NCI-H1417 (cell line): ENCODE data around the gene NDST4.
A peak's percentile ranks its signal among the peaks of the same experiment; 100 is the strongest.

ENCODE experiments used
- DNase-seq, 3 experiments: peaks; one replicate each; lab custom pipeline; 2025; lab: John Stamatoyannopoulos, UW

NDST4 gene

DNA sequence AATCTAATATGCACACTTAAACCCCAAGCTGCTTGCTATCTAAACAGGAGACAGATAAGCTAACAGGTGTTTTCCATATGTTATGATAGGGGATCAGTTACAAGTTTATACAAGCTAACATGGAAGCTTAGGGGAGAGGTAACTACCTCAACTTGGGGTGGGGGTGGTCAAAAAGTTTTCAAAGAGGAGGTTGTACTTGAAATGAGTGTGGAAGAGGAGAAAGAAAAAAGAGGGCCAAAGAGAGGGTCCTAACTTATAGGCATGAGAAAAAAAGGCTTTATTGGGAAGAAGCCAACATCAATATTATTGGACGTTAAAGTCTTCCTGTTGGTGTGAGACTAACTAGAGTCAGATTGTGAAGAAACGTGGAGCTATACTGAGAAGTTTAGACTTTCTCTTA, 205.9 kb downstream of the NDST4 start:
- no peak for DNase-seq

GRCh38 chr4:114905017-114905416, 208.4 kb downstream of the NDST4 start:
- peak in 1 of 3 experiments; percentile 62 for DNase-seq

DNA sequence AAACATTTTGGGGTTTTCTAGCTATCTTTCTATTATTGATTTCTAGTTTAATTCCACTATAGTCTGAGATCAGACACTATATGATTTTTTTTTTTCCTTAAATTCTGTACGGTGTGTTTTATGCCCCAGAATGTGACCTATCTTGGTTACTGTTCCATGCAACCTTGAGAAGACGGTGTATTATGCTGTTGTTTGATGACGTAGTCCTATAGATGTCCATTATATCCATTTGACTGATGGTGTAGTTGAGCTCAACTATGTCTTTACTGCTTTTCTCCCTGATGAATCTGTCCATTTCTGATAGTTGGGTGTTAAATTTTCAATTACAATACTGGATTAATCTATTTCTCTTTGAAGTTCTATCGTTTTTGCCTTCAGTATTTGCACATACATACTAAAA, 212.5 kb downstream of the NDST4 start:
- no peak for DNase-seq

DNA sequence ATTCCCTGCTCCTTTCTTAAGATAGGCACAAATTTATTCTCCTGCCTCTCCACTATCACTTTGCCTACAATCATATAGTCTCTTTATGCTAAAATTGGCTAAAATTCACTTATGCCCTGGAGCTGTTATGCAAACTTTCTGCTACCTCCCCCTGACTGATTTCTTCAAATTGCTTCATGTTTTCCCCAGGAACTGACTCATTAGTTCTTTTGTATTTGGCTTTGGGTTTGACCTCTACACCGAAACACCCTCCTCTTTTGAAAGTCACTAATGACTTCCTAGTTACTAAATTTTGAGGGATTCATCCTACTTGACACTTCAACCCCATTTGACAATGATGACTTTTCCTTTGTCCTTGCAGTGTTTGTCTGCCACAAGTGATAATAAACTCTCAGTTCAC, 222.6 kb downstream of the NDST4 start:
- no peak for DNase-seq

GRCh38 chr4:114886761-114887160, 226.7 kb downstream of the NDST4 start:
- DNase-seq = no peak

- DNase-seq = no peak
Observed at GRCh38 chr4:114883641-114884040, 229.8 kb downstream of the NDST4 start.

- peak in 2 of 3 experiments; percentile 64 to 90 for DNase-seq
Observed at GRCh38 chr4:114879916-114880669, 233.3 kb downstream of the NDST4 start.

DNA sequence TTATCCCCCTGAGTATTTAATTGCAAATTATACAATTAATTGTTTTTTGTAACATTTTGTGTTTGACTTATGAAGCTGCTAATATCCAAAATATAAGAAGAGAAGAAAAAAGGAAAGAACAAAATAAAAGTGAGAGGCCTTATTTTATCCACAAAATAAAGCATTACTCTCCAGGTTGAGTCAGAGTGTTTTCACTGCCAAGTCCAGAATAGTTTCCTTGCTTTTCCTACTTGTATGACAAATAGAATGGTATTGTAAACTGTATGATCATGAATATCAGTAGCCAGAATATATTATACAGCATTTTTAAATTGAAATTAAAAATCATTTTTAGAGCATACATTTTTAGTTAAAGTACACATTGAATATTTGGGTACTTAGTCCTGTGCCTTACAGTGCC, 237.8 kb downstream of the NDST4 start:
- DNase-seq = no peak

GRCh38 chr4:114874321-114874720, 239.1 kb downstream of the NDST4 start:
- no peak for DNase-seq

- no peak for DNase-seq
Observed at GRCh38 chr4:114870987-114871386, 242.4 kb downstream of the NDST4 start.

DNA sequence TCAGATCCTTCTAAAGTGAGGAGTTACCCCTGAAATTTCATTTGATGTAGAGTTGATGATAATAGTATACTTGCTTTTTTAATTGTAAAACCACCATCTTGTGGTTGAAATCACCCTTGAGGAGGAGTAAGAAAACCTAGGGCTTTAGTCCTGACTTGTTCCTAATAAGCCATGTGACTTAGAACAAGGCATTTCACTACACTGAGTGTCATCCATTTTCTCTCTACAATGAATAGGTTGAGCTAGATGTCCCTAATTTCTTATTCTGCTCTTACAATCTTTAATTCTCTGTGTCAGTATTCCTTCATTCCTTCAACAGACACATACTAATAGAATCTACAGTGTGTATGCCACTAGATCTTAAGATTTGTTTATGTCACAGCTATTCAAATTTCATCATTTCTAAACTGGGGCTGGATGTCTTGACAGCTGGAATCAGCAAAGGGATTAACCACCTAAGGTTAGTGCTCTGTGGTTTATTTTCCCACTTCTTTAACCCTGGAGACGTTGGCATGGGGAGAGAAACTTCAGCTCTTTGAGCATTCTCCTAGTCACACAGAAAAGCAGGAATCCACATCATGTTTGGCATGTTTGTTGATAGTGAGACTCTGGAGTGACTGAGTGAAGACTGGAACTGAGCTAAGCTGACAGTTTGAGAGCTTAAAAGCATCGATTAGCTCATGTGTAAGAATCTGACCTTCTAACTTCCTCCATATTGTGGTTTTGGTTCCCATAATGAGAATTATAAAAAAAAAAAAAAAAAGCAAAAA, 246.3 kb downstream of the NDST4 start:
- no peak for DNase-seq

DNA sequence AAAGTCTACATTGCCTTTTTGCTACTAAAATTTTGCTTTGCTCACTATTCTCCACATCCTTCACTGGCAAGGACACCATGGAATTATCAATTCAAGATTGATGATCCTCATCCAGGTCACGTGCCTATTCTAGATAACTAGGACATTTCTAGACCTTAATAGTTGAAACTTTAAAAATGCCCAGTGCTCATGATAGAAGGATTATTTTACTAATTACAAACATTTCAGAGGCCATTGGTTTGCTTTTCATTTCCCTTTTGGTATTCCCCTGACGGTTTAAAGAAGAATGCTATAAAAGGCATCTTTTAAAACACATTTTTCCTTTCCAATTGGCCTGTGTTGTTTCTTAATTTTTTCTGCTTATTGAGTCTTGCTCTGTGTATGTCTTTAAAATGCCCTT, 249.4 kb downstream of the NDST4 start:
- no peak for DNase-seq

- no peak for DNase-seq
Observed at GRCh38 chr4:114860786-114861185, 252.6 kb downstream of the NDST4 start.

DNA sequence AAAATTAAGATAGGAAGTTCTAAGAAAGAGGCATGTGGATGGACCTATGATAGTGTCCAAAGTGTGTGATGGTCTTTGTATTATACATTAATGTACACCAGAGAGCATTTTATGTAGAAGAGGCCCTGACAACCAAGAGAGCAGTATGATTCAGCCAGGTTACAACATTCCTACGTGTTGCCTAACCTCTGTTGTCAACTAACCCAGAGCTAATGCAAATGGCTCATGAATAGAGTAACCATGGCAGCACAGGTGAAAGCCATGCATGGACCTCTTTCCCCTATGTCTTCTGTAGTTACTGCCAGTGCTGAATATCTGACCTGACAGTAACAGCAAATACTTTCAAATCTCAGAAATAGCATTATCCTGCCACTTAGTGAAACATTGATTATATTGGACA, 255.6 kb downstream of the NDST4 start:
- DNase-seq = no peak

GRCh38 chr4:114839986-114840385, 273.4 kb downstream of the NDST4 start:
- DNase-seq = no peak

- DNase-seq = peak in 1 of 3 experiments; percentile 6
Observed at GRCh38 chr4:114830628-114831027, 282.8 kb downstream of the NDST4 start.

DNA sequence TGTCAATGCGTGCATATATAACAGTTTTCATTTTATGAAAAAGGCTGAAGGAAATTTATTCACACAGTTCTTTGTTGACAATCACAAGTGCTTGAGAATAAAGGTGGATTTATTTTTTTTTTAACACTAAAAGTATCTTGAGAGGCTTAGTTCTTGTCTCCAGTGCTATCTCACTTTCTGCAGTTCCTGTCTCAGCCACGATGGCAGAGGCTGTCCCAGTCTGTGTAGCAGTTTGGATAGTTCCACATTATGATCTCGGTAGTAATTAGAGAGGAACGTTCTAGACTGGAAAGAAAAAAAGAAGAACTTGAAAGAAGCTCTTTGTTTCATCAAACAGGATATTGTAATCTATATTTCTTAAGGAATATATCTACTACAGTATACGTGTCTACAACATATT, 285.8 kb downstream of the NDST4 start:
- DNase-seq = no peak

- DNase-seq = no peak
Observed at GRCh38 chr4:114815760-114816159, 297.7 kb downstream of the NDST4 start.

DNA sequence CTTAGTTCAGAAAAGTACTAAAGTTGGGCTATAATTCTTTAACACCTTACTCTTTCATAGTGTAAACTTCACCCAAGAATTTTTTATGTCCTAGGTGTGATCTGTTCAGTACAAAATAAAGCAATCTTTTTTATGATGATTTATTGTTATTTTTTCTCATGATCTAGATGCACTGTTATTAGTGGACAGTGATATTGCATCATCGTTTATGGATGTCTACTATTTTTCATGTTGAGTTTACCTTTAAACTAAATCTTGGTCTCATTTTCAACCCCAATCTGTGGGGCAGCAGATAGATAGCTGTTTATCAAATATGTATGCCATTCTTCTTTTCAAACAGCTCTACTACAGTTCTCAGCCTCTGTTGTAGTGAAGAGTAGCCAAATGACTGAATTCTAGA, 299.5 kb downstream of the NDST4 start:
- DNase-seq = no peak

GRCh38 chr4:114811564-114812301, 301.7 kb downstream of the NDST4 start:
- no peak for DNase-seq

DNA sequence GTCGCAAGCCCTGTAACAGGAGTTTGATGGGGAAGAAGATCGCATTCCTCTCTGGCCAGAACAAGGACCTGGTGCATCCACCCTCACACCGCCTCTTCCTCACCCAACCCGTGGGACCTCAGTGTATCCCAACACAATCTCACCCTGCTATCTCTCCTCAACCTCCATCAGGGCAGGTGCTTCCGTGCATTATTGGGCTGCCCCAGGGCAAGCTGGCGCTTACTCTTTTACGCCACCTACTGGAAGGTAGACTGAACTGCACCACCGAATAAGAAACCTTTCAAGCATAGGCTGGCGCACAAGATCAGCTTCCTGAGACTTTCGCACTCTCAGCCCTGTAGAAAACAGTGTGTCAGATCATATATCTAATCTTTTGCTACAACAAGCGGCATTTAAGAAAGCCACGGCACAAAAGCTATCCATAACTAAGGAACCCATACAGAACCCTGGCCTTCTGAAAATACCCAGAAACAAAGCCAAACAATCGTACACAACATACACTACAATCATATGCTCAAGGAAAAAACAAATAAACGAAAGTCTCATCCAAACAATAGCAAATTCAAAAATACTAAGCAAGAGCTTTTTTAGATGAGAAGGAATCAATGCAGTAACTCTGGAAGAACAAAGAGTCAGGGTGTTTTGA, 305.5 kb downstream of the NDST4 start:
- peak in 1 of 3 experiments; percentile 26 for DNase-seq

DNA sequence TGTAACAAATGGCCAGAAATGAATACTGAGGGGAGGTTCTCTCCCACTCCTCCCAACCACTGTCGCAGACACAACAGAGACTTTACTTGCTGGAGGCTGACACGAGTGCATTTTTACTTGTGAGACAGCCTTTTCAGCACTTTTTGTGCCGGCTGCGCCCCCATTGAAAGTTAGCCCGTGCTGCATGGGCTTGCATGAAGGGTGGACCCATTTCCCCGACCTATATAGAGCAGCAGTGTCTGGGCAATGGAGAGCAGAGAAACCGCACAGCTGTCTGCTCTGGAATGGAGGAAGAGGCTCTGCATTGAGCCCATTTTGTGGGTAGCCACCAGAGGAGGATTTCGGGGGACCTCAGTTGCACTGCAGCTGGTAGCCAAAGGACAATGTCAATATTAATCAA, 306.1 kb downstream of the NDST4 start:
- DNase-seq = no peak
